Retinal pigment epithelial cell (primary cell): ENCODE results near the gene SCTR.

Experiments used
- DNase-seq: peaks from one replicate; pipeline ENCODE4 v3.0.0-alpha.2; 2010; ENCODE audit warnings: low read depth
- H3K4me3 ChIP-seq: 2 replicates; pipeline ENCODE4 v1.5.1; 2011; ENCODE audit warnings: mild to moderate bottlenecking, low read length, control low read depth, moderate library complexity
- TF ChIP-seq, protein P1 (sequence below): conservative IDR thresholded peaks from 2 replicates; pipeline ENCODE4 v1.5.1; 2011; ENCODE audit warnings: low read depth, low read length, control low read depth, inconsistent platforms

Gene SCTR

DNA sequence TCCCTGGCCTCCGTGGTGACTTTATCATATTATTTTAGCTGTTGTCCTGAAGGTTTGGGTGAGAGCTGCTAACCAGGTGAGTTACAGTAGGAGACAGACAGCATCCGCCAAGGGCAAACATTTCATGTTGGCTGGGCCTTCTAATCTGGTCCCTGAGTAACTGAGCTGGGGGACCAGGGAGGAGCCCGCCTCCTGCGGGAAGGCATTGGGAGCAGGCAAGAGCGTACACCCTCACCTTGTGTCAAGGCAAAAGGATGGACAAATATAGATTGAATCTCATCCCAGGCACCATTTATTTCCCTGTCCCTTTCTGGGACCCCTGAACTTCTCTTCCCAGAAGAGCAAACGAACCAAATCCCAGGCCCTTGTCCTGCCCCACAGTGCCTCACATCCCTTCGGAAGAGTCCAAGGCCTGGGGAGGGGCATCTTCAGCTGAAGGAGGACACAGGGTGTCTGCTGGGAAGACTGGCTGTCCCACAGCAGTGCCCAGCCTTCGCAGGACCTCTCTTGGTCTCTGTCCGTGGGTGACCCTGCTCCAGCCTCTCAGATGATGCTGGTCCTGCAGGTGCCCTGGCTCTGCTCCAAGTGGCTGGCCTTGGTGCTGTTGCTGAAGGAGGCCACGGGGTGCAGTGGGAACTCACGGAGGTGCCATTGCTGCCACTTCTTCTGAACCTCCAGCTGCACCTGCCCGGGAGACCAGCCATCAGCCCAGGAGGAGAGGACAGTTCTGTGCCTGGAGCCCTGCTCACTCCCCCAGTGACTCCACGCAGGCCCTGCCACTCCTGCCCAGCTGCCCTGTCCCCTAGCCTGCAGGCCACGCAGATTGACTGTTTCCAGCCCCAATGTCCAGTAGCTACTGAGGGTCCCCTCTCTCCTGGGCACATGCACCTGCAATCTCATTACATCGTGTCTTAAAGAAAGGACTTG lies 84.4 kb downstream of the SCTR start:
- no peak for DNase-seq
- H3K4me3 ChIP-seq: no peak overlapping the region
- TF ChIP-seq, protein P1, sequence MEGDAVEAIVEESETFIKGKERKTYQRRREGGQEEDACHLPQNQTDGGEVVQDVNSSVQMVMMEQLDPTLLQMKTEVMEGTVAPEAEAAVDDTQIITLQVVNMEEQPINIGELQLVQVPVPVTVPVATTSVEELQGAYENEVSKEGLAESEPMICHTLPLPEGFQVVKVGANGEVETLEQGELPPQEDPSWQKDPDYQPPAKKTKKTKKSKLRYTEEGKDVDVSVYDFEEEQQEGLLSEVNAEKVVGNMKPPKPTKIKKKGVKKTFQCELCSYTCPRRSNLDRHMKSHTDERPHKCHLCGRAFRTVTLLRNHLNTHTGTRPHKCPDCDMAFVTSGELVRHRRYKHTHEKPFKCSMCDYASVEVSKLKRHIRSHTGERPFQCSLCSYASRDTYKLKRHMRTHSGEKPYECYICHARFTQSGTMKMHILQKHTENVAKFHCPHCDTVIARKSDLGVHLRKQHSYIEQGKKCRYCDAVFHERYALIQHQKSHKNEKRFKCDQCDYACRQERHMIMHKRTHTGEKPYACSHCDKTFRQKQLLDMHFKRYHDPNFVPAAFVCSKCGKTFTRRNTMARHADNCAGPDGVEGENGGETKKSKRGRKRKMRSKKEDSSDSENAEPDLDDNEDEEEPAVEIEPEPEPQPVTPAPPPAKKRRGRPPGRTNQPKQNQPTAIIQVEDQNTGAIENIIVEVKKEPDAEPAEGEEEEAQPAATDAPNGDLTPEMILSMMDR: no peak

DNA sequence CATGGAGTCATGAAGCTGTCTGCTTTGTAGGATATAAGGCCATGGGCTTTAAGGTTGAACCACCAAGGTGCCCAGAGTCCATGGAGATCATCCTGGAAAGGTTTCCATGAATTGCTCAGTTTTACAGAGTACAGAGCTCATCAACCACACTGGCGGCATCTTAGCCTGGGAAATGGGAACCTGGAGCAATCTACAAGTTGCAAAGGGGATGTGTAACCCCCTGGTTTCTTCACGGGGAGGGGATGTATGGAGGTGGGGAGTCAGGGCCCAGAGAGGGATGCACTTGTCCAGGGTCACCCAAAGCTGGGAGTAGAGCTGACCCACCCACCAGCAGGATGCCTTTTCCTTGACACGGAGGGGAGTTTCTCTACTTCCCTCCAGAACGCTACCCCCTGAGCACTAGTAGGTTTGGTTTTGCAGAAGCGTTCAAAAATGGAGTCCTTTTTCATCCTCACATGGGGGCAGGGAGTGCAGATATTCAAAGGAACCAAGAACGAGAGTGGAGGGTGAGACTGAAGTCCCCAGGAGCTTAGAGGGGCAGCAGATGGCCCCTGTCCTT lies 85.5 kb downstream of the SCTR start:
- TF ChIP-seq, protein P1: no peak
- no peak for DNase-seq
- H3K4me3 ChIP-seq: no peak overlapping the region

DNA sequence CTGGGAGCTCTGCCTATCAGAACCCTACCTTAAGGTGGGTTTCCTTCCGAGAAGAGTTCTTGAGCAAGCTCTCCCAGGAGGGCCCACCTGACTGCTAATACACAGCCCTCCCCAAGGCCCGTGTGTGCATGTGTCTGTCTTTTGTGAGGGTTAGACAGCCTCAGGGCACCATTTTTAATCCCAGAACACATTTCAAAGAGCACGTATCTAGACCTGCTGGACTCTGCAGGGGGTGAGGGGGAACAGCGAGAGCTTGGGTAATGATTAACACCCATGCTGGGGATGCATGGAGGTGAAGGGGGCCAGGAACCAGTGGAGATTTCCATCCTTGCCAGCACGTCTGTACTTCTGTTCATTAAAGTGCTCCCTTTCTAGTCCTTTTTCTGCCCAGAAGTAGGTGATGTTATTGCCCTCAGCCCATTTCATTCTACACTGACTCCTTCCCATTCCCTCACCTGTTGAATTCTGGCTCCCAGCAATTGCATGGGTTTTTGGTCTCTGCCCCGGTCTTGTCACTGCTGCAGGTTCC lies 86.1 kb downstream of the SCTR start:
- TF ChIP-seq, protein P1: no peak
- no peak for DNase-seq
- no peak overlapping the region for H3K4me3 ChIP-seq

DNA sequence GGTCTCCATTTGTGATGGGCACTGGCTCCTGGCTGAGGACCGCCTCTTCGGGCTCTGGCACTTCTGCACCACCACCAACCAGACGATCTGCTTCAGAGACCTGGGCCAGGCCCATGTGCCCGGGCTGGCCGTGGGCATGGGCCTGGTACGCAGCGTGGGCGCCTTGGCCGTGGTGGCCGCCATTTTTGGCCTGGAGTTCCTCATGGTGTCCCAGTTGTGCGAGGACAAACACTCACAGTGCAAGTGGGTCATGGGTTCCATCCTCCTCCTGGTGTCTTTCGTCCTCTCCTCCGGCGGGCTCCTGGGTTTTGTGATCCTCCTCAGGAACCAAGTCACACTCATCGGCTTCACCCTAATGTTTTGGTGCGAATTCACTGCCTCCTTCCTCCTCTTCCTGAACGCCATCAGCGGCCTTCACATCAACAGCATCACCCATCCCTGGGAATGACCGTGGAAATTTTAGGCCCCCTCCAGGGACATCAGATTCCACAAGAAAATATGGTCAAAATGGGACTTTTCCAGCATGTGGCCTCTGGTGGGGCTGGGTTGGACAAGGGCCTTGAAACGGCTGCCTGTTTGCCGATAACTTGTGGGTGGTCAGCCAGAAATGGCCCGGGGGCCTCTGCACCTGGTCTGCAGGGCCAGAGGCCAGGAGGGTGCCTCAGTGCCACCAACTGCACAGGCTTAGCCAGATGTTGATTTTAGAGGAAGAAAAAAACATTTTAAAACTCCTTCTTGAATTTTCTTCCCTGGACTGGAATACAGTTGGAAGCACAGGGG lies 87.1 kb downstream of the SCTR start:
- DNase-seq: no peak
- TF ChIP-seq, protein P1: no peak
- H3K4me3 ChIP-seq: no peak overlapping the region

DNA sequence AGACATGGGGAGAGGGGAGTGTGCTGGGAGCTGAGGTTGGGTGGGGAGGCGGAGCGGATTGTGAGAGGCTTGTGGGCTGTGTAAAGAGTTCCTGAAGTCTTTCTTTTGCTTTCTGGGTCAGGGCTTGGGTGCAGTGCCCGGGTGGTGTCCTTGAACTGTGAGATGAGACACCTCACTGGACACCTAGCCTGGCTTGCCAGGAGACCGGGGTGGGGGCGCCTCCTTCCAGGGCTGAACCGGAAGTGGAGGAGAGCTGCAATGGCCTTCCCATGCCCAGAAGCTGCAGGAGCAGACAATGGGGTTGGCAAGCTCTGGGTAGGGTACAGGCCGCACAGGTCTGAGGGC lies 88.4 kb downstream of the SCTR start:
- TF ChIP-seq, protein P1: no peak
- H3K4me3 ChIP-seq: no peak overlapping the region
- no peak for DNase-seq

DNA sequence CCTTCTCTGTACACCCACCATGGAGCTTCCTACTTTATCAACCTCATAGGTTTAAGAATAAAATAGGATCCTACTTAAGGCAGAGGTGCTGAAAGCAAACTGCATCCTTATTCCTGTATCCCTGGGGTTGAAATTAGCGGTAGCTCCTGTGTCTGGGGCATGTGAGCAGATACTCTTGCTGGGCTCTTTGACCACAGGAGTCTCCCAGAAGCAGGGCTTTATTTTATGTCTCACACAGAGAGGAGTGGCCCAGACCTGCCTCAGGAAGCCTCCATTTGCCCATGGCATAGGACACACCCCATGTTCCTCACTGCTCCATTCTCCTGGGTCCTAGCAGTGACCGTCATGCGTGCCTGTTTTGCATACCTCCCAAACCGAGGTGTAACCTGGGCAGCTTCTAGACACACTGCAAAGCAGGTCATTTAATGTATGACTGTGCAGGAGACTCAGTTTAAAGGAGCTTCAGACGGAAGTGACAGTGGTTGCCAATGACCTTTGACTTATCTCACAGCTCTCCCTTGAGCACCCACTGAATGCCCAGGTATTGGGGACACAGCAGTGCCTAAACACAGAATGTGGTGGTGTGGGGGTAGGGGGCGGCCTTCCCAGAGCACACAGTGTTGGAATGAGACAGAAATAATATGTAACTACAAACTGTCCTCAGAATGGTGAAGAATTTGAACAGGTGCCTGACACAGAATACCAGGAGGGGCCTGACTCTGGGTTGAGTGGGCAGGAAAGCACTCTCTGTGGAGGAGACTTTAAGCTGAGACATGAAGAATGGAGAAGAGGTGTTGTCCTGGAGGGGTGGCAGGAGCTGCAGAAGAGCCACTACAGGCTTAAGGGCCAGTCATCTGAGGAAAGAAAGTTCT lies 89.0 kb downstream of the SCTR start:
- H3K4me3 ChIP-seq: no peak overlapping the region
- TF ChIP-seq, protein P1: no peak
- no peak for DNase-seq
